ENCODE results near the gene CGREF1. TPM values are rescaled to one million over a fixed set of nuclear protein-coding genes. Genes with fewer than 3 reads are reported as not detected.

Gene CGREF1
- total RNA-seq, 1 donor from 2014 or later = 2.3 TPM

GRCh38 chr2:27095745-27096651 lies 22.9 kb downstream of the CGREF1 start:
- H3K4me3 ChIP-seq (ENCODE audit: low read depth, low read length) = no peak overlapping the region
- TF ChIP-seq CTCF (conservative IDR thresholded peaks at IDR 0.05; ENCODE audit: low read depth, low read length) = no peak
- DNase-seq (ENCODE audit: low read depth) = no peak

GRCh38 chr2:27095427-27095744 lies 23.5 kb downstream of the CGREF1 start:
- DNase-seq (ENCODE audit: low read depth) = no peak
- no peak for TF ChIP-seq CTCF (conservative IDR thresholded peaks at IDR 0.05; ENCODE audit: low read depth, low read length)
- H3K4me3 ChIP-seq (ENCODE audit: low read depth, low read length) = no peak overlapping the region

- no peak for DNase-seq (ENCODE audit: low read depth)
- no peak for TF ChIP-seq CTCF (conservative IDR thresholded peaks at IDR 0.05; ENCODE audit: low read depth, low read length)
- H3K4me3 ChIP-seq (ENCODE audit: low read depth, low read length) = no peak overlapping the region
Measured at GRCh38 chr2:27094353-27094984, 24.5 kb downstream of the CGREF1 start.

- H3K4me3 ChIP-seq (ENCODE audit: low read depth, low read length) = no peak overlapping the region
- DNase-seq (ENCODE audit: low read depth) = no peak
- no peak for TF ChIP-seq CTCF (conservative IDR thresholded peaks at IDR 0.05; ENCODE audit: low read depth, low read length)
Measured at GRCh38 chr2:27093430-27094352, 25.2 kb downstream of the CGREF1 start.

GRCh38 chr2:27092696-27093429 lies 26.1 kb downstream of the CGREF1 start:
- TF ChIP-seq CTCF (conservative IDR thresholded peaks at IDR 0.05; ENCODE audit: low read depth, low read length) = no peak
- no peak overlapping the region for H3K4me3 ChIP-seq (ENCODE audit: low read depth, low read length)
- DNase-seq (ENCODE audit: low read depth) = no peak
